Smooth muscle cell (in vitro differentiated cells): ENCODE data around the gene CA12. TPM values are rescaled to one million over a fixed set of nuclear protein-coding genes. Genes with fewer than 3 reads are reported as not detected.

ENCODE experiments used
- DNase-seq: peaks from one replicate; lab custom pipeline; 2025; ENCODE audit not compliant: unreplicated experiment; lab: John Stamatoyannopoulos, UW
- H2AFZ ChIP-seq: fragments of 200-600 bp; sonication (generic); 2 replicates; pipeline ENCODE4 v1.6.0; 2016; ENCODE audit warnings: antibody characterized with exemption, low read depth, mild to moderate bottlenecking
- H3F3A ChIP-seq: fragments of 200-600 bp; sonication (generic); 2 replicates; pipeline ENCODE4 v1.6.0; 2017; ENCODE audit warnings: antibody characterized with exemption, low read depth
- H3K27ac ChIP-seq: fragments of 200-600 bp; sonication (generic); 2 replicates; pipeline ENCODE4 v1.5.1; 2016; ENCODE audit warnings: low read depth, mild to moderate bottlenecking
- H3K27me3 ChIP-seq: fragments of 200-600 bp; sonication (generic); 2 replicates; pipeline ENCODE4 v1.6.1; 2016; ENCODE audit warnings: low read depth, mild to moderate bottlenecking
- H3K36me3 ChIP-seq: fragments of 200-600 bp; sonication (generic); 2 replicates; pipeline ENCODE4 v1.5.1; 2016; ENCODE audit warnings: low read depth
- H3K4me1 ChIP-seq: fragments of 200-600 bp; sonication (generic); 2 replicates; pipeline ENCODE4 v1.5.1; 2016; ENCODE audit warnings: low read depth
- H3K4me2 ChIP-seq: fragments of 200-600 bp; sonication (generic); 2 replicates; pipeline ENCODE4 v1.6.0; 2016; ENCODE audit warnings: mild to moderate bottlenecking
- H3K4me3 ChIP-seq: fragments of 200-600 bp; sonication (generic); 2 replicates; pipeline ENCODE4 v1.5.1; 2016; ENCODE audit warnings: mild to moderate bottlenecking
- H3K79me2 ChIP-seq: fragments of 200-600 bp; sonication (generic); 2 replicates; pipeline ENCODE4 v1.6.0; 2016; ENCODE audit warnings: low read depth, mild to moderate bottlenecking
- H3K9ac ChIP-seq: fragments of 200-600 bp; sonication (generic); 2 replicates; pipeline ENCODE4 v1.6.0; 2016; ENCODE audit warnings: low read depth
- H3K9me3 ChIP-seq: fragments of 200-600 bp; sonication (generic); replicated peaks from 2 replicates; pipeline ENCODE4 v1.5.1; 2016; ENCODE audit warnings: low read depth
- H4K20me1 ChIP-seq: fragments of 200-600 bp; sonication (generic); 2 replicates; pipeline ENCODE4 v1.6.0; 2016; ENCODE audit warnings: low read depth
- WGBS: methylation state at CpG from one replicate; pipeline ENCODE4 v1.1.7; 2016; ENCODE audit warnings: low lambda C conversion rate; 5-methylcytosine and 5-hydroxymethylcytosine counted together
- polyA plus RNA-seq: library from polyadenylated mRNA; unstranded; fragments of >200 nt; fragmentation: Nextera tagmentation; extraction: Ambion mirVana; gene quantifications from 2 replicates; pipeline ENCODE4 v1.2.1, GENCODE V29; 2016
- total RNA-seq: library from RNA; depleted of rRNA; stranded (reverse); fragments of >200 nt; gene quantifications from 2 replicates; pipeline ENCODE4 v1.2.3, GENCODE V29; 2014
- TF ChIP-seq, protein P1 (sequence below): fragments of 200-600 bp; sonication (generic); IDR thresholded peaks from 2 replicates; pipeline ENCODE4 v1.5.1; 2017; ENCODE audit warnings: borderline replicate concordance, mild to moderate bottlenecking, antibody characterized with exemption; ENCODE audit not compliant: insufficient read depth, poor library complexity, severe bottlenecking

CA12 gene
- total and polyA plus RNA-seq, 2 experiments from 2014 or later: 13.5 to 14.0 TPM

DNA sequence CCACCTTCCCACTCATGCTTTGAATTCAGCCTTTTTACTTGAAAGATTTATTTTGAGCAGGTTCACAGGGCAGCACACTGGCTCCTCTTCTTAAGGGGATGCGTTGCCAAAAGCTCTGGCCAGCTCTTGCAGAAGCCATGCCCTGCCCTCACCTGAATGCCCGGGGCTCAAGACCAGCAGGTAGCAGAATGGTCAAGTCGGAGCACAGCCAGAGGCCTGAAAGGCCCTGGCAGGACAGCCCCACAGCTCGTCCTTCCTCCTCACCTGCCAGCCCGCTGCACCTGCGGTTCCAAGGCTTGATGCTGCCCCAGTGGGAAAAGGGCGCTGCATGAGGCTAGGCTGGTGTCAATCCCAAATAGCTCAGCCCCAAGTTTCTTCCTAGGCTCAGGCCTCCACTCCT is 13.1 kb downstream of the CA12 start:
- no peaks in the 10 kb centered on the region for H3K4me1 ChIP-seq
- DNase-seq: no peak
- no peaks in the 10 kb centered on the region for H3K36me3 ChIP-seq
- WGBS: 97% methylated on average over 7 of the region's 7 CpGs
- no peak overlapping the region for H3K4me2 ChIP-seq
- H3K79me2 ChIP-seq: no peaks in the 10 kb centered on the region
- H3K27ac ChIP-seq: no peak overlapping the region
- H3K9ac ChIP-seq: no peak overlapping the region
- H3K27me3 ChIP-seq: no peaks in the 10 kb centered on the region
- H3F3A ChIP-seq: no peaks in the 10 kb centered on the region
- H4K20me1 ChIP-seq: no peaks in the 10 kb centered on the region
- no peak overlapping the region for H2AFZ ChIP-seq
- H3K4me3 ChIP-seq: no peak overlapping the region
- H3K9me3 ChIP-seq: no peaks in the 10 kb centered on the region
- TF ChIP-seq, protein P1, sequence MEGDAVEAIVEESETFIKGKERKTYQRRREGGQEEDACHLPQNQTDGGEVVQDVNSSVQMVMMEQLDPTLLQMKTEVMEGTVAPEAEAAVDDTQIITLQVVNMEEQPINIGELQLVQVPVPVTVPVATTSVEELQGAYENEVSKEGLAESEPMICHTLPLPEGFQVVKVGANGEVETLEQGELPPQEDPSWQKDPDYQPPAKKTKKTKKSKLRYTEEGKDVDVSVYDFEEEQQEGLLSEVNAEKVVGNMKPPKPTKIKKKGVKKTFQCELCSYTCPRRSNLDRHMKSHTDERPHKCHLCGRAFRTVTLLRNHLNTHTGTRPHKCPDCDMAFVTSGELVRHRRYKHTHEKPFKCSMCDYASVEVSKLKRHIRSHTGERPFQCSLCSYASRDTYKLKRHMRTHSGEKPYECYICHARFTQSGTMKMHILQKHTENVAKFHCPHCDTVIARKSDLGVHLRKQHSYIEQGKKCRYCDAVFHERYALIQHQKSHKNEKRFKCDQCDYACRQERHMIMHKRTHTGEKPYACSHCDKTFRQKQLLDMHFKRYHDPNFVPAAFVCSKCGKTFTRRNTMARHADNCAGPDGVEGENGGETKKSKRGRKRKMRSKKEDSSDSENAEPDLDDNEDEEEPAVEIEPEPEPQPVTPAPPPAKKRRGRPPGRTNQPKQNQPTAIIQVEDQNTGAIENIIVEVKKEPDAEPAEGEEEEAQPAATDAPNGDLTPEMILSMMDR: no peak

DNA sequence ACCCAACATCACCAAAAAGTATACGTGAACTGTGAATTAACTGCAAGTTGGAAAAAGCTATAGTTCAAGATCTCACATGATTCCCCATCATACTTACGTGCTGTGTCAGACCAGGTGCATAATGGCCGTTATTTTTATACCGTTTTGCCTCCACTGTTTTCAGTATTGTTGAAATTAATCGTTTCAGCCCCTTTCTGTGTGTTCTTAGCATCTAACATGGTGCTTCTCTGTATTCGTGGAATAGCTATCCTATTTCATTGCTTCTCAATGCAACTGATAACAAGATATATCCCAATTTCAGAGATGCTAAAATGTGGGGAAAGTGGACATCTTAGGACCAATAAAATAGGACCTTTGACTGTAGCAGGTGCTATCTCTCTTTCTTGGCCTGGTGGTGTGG is 13.7 kb downstream of the CA12 start:
- Histone ChIP-seq H3F3A (no peaks in the 10 kb centered on the region), H3K27ac (no peak overlapping the region), H3K79me2 (no peaks in the 10 kb centered on the region), H4K20me1 (no peaks in the 10 kb centered on the region), H3K4me2 (no peak overlapping the region), H3K9me3 (no peaks in the 10 kb centered on the region), H3K9ac (no peak overlapping the region), H3K4me3 (no peak overlapping the region), H3K4me1 (no peaks in the 10 kb centered on the region), H3K36me3 (no peaks in the 10 kb centered on the region), H3K27me3 (no peaks in the 10 kb centered on the region), H2AFZ (no peak overlapping the region)
- DNase-seq: no peak
- 95% methylated on average over 6 of the region's 6 CpGs for WGBS
- TF ChIP-seq, protein P1: no peak

DNA sequence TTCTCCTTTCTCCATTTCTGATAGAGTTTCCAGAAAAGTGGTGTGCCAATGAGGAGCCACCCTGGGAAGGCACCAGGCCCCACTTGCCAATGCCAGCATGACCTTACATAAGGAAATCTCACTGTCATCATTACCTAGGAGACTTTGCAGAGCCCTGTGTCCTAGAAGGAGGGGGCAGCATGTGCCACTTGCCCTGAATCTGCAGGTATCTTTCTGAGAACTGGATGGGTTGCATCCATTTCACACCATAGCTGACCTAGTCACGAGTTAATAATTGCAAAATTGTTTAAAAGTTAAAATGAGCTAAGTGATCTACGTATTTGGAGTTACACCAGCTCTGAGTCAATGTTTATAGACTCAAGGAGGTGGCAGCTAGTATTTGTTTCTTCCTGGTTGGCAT is 14.3 kb downstream of the CA12 start:
- TF ChIP-seq, protein P1: no peak
- H3K9me3 ChIP-seq: no peaks in the 10 kb centered on the region
- no peaks in the 10 kb centered on the region for H3K36me3 ChIP-seq
- no peaks in the 10 kb centered on the region for H4K20me1 ChIP-seq
- H3K27me3 ChIP-seq: no peaks in the 10 kb centered on the region
- no peaks in the 10 kb centered on the region for H3K79me2 ChIP-seq
- H2AFZ ChIP-seq: no peak overlapping the region
- no peak for DNase-seq
- no peak overlapping the region for H3K9ac ChIP-seq
- WGBS: 94% methylated on average over 2 of the region's 2 CpGs
- no peaks in the 10 kb centered on the region for H3K4me1 ChIP-seq
- H3K27ac ChIP-seq: no peak overlapping the region
- H3F3A ChIP-seq: no peaks in the 10 kb centered on the region
- no peak overlapping the region for H3K4me3 ChIP-seq
- H3K4me2 ChIP-seq: no peak overlapping the region

DNA sequence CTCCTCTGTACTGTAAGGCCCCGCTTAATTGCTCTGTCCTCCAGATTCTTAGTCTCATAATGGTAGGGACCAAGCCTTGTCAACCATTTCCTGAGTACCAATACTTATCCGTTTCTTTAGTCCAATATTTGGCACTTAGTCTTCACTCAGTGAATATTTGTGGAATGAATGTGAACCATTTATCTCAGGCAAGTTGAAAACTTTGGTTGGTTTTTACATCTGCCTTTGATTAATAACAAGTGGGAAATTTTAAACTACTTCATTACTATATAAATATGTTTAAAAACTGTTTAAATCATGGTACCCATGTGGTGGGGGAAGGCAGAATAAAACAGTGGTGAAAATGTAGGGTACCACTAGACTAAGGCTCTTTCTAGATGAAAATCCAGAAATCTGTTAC is 15.2 kb downstream of the CA12 start:
- Histone ChIP-seq H3F3A (no peaks in the 10 kb centered on the region), H4K20me1 (no peaks in the 10 kb centered on the region), H3K27me3 (no peaks in the 10 kb centered on the region), H3K4me2 (no peak overlapping the region), H3K9me3 (no peaks in the 10 kb centered on the region), H3K4me3 (no peak overlapping the region), H3K79me2 (no peaks in the 10 kb centered on the region), H3K4me1 (no peaks in the 10 kb centered on the region), H3K36me3 (no peaks in the 10 kb centered on the region), H2AFZ (no peak overlapping the region), H3K27ac (no peak overlapping the region), H3K9ac (no peak overlapping the region)
- TF ChIP-seq, protein P1: no peak
- WGBS: 71% methylated on average over 2 of the region's 2 CpGs
- no peak for DNase-seq
